Body of pancreas (tissue), 4 donors: Measurements from ENCODE around the gene ZNF527. TPM values are rescaled to one million over a fixed set of nuclear protein-coding genes. Genes with fewer than 3 reads are reported as not detected.
"Not testable (repeated sequence)": the region's sequence is repeated elsewhere in the genome, so short reads cannot be mapped to it uniquely, and the experiment has no call there.

Experiments used
- ATAC-seq: fragments of 150-250 bp; one replicate; pipeline ENCODE4 v1.9.1; 2016
- DNase-seq, 4 donors: peaks; one replicate each; pipeline ENCODE4 v3.0.0-alpha.2; 2019
- H3K27ac ChIP-seq, 4 donors: fragments of 200-600 bp; sonication (generic); 1 replicate in 3 of 4; 2 replicates in 1 of 4; pipeline versions ENCODE4 v1.5.1 to v1.6.1; 2016 to 2019; ENCODE audit warnings: mild to moderate bottlenecking in 1 of 4, mixed read lengths in 1 of 4, moderate library complexity in 1 of 4
- H3K27me3 ChIP-seq, 2 donors: fragments of 200-600 bp; sonication (generic); one replicate each; pipeline ENCODE4 v1.6.0; 2016; ENCODE audit warnings: mild to moderate bottlenecking in 1 of 2
- H3K36me3 ChIP-seq, 2 donors: fragments of 200-600 bp; sonication (generic); replicated peaks in 1 of 2; 2 replicates each; pipeline ENCODE4 v1.5.1; 2016; ENCODE audit warnings: low read depth in 2 of 2; ENCODE audit not compliant: insufficient read depth in 1 of 2
- H3K4me1 ChIP-seq: fragments of 200-600 bp; sonication (generic); one replicate; pipeline ENCODE4 v1.6.0; 2016
- H3K4me3 ChIP-seq, 2 donors: fragments of 200-600 bp; sonication (generic); 1 replicate in 1 of 2; 2 replicates in 1 of 2; pipeline ENCODE4 v1.5.1; 2016 to 2019
- H3K9me3 ChIP-seq, 3 donors: fragments of 200-600 bp; sonication (generic); 1 replicate in 2 of 3; 2 replicates in 1 of 3; pipeline ENCODE4 v1.5.1; 2016
- CTCF ChIP-seq, 7 experiments: fragments of 450-650 bp in 4 of 7; fragments of 200-600 bp in 3 of 7; sonication (generic) in 3 of 7; IDR thresholded peaks; one replicate each; pipeline ENCODE4 v1.5.1; 2016 to 2019; ENCODE audit warnings: antibody characterized with exemption in 7 of 7
- POLR2A ChIP-seq, 3 donors: fragments of 450-650 bp; IDR thresholded peaks; one replicate each; pipeline ENCODE4 v1.6.1; 2016; ENCODE audit warnings: antibody characterized with exemption in 3 of 3, mild to moderate bottlenecking in 2 of 3
- WGBS, 2 donors: methylation state at CpG; one replicate each; pipeline ENCODE4 v1.1.5; 2017; 5-methylcytosine and 5-hydroxymethylcytosine counted together
- intact Hi-C: fragments of 100-400 bp; cut with DNase I; formaldehyde crosslinking; loops from one replicate; pipeline ENCODE4 v1.15.1; 2023
- total RNA-seq, 2 donors: library from RNA; depleted of rRNA; stranded (reverse); fragments of >200 nt; gene quantifications; one replicate each; pipeline ENCODE4 v1.1.0, GENCODE V29; 2016

Gene ZNF527
- total RNA-seq, 2 donors from 2014 or later: 5.9 to 7.3 TPM

GRCh38 chr19:37353968-37354367 is 16.9 kb upstream of the ZNF527 start:
- no peak overlapping the region for H3K27ac ChIP-seq
- no peak overlapping the region for H3K4me3 ChIP-seq
- TF ChIP-seq POLR2A (IDR thresholded peaks at IDR 0.05): no peak
- no peak for TF ChIP-seq CTCF (IDR thresholded peaks at IDR 0.05)
- H3K9me3 ChIP-seq: no peaks in the 10 kb centered on the region
- ATAC-seq (no peak), DNase-seq (no peak)
- no peaks in the 10 kb centered on the region for H3K4me1 ChIP-seq
- peaks cover 0 to 6% of the 10 kb centered on the region in 2 donors for H3K36me3 ChIP-seq
- no peaks in the 10 kb centered on the region for H3K27me3 ChIP-seq
- intact Hi-C loops: no loop called here

- H3K27me3 ChIP-seq: no peaks in the 10 kb centered on the region
- no peak overlapping the region for H3K27ac ChIP-seq
- no peaks in the 10 kb centered on the region for H3K4me1 ChIP-seq
- H3K4me3 ChIP-seq: no peak overlapping the region
- TF ChIP-seq CTCF (IDR thresholded peaks at IDR 0.05): no peak
- TF ChIP-seq POLR2A (IDR thresholded peaks at IDR 0.05): no peak
- intact Hi-C loops: no loop called here
- H3K9me3 ChIP-seq: no peaks in the 10 kb centered on the region
- H3K36me3 ChIP-seq: peaks cover 0 to 6% of the 10 kb centered on the region in 2 donors
- ATAC-seq (no peak), DNase-seq (no peak)
- WGBS, 2 donors: 97 to 99% methylated on average over 4 of the region's 4 CpGs
These were observed 15.0 kb upstream of the ZNF527 start for GRCh38 chr19:37355901-37356300.

GRCh38 chr19:37361994-37362393 is 8.9 kb upstream of the ZNF527 start:
- ATAC-seq (no peak), DNase-seq (no peak)
- intact Hi-C loops: no loop called here
- no peak overlapping the region for H3K27ac ChIP-seq
- no peaks in the 10 kb centered on the region for H3K27me3 ChIP-seq
- no peak overlapping the region for H3K4me3 ChIP-seq
- H3K4me1 ChIP-seq: no peaks in the 10 kb centered on the region
- H3K9me3 ChIP-seq: peaks cover 0 to 31% (median 0%) of the 10 kb centered on the region in 3 donors
- 89 to 95% methylated on average over 1 of the region's 1 CpG for WGBS, 2 donors
- H3K36me3 ChIP-seq: peaks cover 11 to 13% of the 10 kb centered on the region in 2 donors
- TF ChIP-seq POLR2A (IDR thresholded peaks at IDR 0.05): no peak
- no peak for TF ChIP-seq CTCF (IDR thresholded peaks at IDR 0.05)

GRCh38 chr19:37362733-37363132 is 8.2 kb upstream of the ZNF527 start:
- Histone ChIP-seq H3K4me1 (no peaks in the 10 kb centered on the region), H3K27ac (no peak overlapping the region), H3K9me3 (peaks cover 0 to 31% (median 0%) of the 10 kb centered on the region in 3 donors), H3K27me3 (no peaks in the 10 kb centered on the region), H3K36me3 (peaks cover 11 to 13% of the 10 kb centered on the region in 2 donors), H3K4me3 (no peak overlapping the region)
- no peak for ATAC-seq
- DNase-seq: no peak
- WGBS, 2 donors: 90 to 95% methylated on average over 6 of the region's 6 CpGs
- intact Hi-C loops: no loop called here
- no peak for TF ChIP-seq POLR2A (IDR thresholded peaks at IDR 0.05)
- TF ChIP-seq CTCF (IDR thresholded peaks at IDR 0.05): no peak

GRCh38 chr19:37370386-37370879 is 466 bp upstream of the ZNF527 start:
- peaks cover 0 to 13% (median 0%) of the 10 kb centered on the region in 3 donors for H3K9me3 ChIP-seq
- H3K4me1 ChIP-seq, ATAC-seq, H3K36me3 ChIP-seq, H3K27me3 ChIP-seq, intact Hi-C loops, DNase-seq: not testable (repeated sequence)
- peak overlapping the region in 3 of 4 donors; percentile 83 to 87 (median 83) for H3K27ac ChIP-seq
- peak in 2 of 7 experiments; percentile 26 to 35 for TF ChIP-seq CTCF (IDR thresholded peaks at IDR 0.05)
- WGBS, 2 donors: 13 to 22% methylated on average over 18 of the region's 18 CpGs
- peak overlapping the region; percentile 18 to 28 for H3K4me3 ChIP-seq
